ENCODE data around the gene KLRB1.
"Not testable (repeated sequence)": the region's sequence is repeated elsewhere in the genome, so short reads cannot be mapped to it uniquely, and the experiment has no call there.

KLRB1 gene

GRCh38 chr12:9588749-9589148 is 19.0 kb downstream of the KLRB1 start (continued):
- TF ChIP-seq TCF4 (CRISPR knock-in tag; IDR thresholded peaks at IDR 0.05; ENCODE audit: borderline replicate concordance) (no peak), TOX (CRISPR knock-in tag; IDR thresholded peaks at IDR 0.05; ENCODE audit: borderline replicate concordance) (no peak), ZFP3 (CRISPR knock-in tag; IDR thresholded peaks at IDR 0.05) (no peak), BACH2 (CRISPR knock-in tag; IDR thresholded peaks at IDR 0.05; ENCODE audit: borderline replicate concordance) (no peak), ESRRG (CRISPR knock-in tag; IDR thresholded peaks at IDR 0.05) (no peak), ZC3H10 (CRISPR knock-in tag; IDR thresholded peaks at IDR 0.05) (no peak)

GRCh38 chr12:9587987-9588600 is 19.6 kb downstream of the KLRB1 start:
- TF ChIP-seq POU6F1 (CRISPR knock-in tag; IDR thresholded peaks at IDR 0.05; ENCODE audit: borderline replicate concordance, low read depth), result no peak
- TF ChIP-seq ESRRG (CRISPR knock-in tag; IDR thresholded peaks at IDR 0.05), result no peak
- TF ChIP-seq ZFP3 (CRISPR knock-in tag; IDR thresholded peaks at IDR 0.05), result no peak
- no peak for ATAC-seq

- ATAC-seq, result not testable (repeated sequence)
Measured at GRCh38 chr12:9577729-9578128, 30.0 kb downstream of the KLRB1 start.

DNA sequence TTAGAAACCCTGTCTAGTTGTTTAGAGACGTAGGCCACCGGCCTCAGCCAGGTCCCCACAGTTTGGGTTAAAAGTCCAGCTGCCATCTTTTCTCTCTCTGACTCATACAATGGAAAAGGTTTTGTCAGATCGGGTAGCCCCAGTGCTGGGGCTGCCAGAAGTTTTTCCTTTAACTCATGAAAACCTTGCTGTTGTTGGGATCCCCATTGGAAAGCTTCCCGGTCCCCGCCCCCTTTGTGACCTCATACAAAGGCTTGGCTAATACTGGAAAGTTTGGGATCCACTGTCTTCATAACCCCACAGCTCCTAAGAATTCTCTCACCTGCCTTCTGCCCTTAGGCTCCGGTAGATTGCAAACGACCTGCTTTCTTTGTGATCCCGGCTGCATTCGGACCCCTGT is 40.6 kb downstream of the KLRB1 start:
- not testable (repeated sequence) for ATAC-seq

- ATAC-seq, result not testable (repeated sequence)
Measured at GRCh38 chr12:9566113-9566512, 41.6 kb downstream of the KLRB1 start.

- ATAC-seq, result not testable (repeated sequence)
Measured at GRCh38 chr12:9564418-9564817, 43.3 kb downstream of the KLRB1 start.

- ATAC-seq, result not testable (repeated sequence)
Measured at GRCh38 chr12:9562841-9563453, 44.8 kb downstream of the KLRB1 start.

DNA sequence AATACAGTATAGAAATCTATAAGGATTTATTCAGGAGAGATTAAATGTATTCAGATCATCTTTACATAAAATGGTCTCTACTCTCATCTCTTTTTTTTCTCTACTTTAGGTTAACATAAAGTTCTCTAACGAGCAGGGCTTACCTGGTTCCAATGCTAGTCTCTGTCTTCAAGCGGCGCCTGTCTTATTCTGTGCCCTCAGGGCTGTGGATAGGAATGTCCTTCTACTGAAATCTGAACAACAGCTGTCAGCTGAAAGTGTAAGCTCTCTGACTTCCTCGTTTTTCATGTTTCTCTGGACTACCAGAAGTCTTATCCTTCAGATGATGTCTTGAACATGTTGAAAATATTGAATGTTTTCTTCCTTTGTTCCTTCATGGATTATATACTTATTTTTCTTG is 62.2 kb downstream of the KLRB1 start:
- ATAC-seq, result not testable (repeated sequence)
